Vagina (tissue), 2 donors: ENCODE results near the gene ETV4.

Experiments
- CTCF ChIP-seq, 3 experiments: fragments of 450-650 bp in 2 of 3; fragments of 200-600 bp in 1 of 3; sonication (generic) in 1 of 3; IDR thresholded peaks; one replicate each; pipeline ENCODE4 v1.5.1; 2017 to 2019; ENCODE audit warnings: antibody characterized with exemption in 3 of 3, mild to moderate bottlenecking in 2 of 3, moderate library complexity in 2 of 3
- POLR2A ChIP-seq, 2 donors: fragments of 450-650 bp; IDR thresholded peaks; one replicate each; pipeline ENCODE4 v1.6.1; 2017; ENCODE audit warnings: antibody characterized with exemption in 2 of 2, mild to moderate bottlenecking in 2 of 2, moderate library complexity in 2 of 2
- POLR2AphosphoS5 ChIP-seq, 2 donors: sonication (generic); formaldehyde crosslinking; IDR thresholded peaks; one replicate each; pipeline ENCODE4 v1.9.0; 2017; ENCODE audit warnings: antibody characterized with exemption in 2 of 2, mild to moderate bottlenecking in 2 of 2, low read depth in 1 of 2; ENCODE audit not compliant: insufficient read depth in 1 of 2

DNA sequence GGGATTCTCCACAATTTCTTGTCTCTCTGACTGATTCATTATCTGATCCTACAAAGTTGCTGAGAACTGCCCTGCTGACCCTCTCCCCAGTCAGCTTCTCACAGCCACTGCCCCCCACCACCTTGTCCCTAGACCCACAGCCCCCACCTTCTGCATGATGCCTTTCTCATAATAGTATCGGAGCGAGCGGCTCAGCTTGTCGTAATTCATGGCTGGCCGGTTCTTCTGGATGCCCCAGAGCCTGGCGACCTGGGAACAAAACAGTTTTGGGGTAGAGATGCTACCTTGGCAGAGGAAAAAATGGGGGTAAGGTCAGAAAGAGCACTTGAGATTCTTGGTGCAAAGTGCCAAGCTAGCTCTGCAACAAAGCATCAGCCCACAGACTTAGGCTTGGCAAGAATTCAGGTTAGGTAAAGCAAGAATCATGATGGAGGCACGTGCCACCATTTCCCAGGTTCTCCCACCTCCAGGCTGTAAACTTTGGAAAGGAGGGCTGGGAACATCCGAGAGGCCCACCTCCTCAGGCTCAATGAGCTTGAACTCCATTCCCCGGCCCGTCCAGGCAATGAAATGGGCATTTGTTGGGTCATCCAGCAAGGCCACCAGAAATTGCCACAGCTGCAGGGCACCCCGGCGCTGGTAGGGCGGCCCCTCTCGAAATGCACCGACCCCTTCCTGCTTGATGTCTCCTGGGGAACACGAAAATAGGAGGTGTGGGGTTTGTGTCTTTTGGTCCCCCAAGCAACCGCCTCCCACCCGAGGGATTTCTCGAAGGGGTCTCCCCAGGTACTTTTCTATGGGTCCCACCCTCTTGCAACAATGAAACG lies 16.9 kb downstream of the ETV4 start:
- TF ChIP-seq CTCF (IDR thresholded peaks at IDR 0.05) (no peak), POLR2AphosphoS5 (IDR thresholded peaks at IDR 0.05; ENCODE audit: insufficient read depth in 1 of 2, low read depth in 1 of 2) (no peak), POLR2A (IDR thresholded peaks at IDR 0.05) (no peak)
